ENCODE data around the gene MYH6. TPM values are rescaled to one million over a fixed set of nuclear protein-coding genes. Genes with fewer than 3 reads are reported as not detected.
A peak's percentile ranks its signal among the peaks of the same experiment; 100 is the strongest.

Gene MYH6
- total RNA-seq, 1 donor from 2014 or later = not detected

DNA sequence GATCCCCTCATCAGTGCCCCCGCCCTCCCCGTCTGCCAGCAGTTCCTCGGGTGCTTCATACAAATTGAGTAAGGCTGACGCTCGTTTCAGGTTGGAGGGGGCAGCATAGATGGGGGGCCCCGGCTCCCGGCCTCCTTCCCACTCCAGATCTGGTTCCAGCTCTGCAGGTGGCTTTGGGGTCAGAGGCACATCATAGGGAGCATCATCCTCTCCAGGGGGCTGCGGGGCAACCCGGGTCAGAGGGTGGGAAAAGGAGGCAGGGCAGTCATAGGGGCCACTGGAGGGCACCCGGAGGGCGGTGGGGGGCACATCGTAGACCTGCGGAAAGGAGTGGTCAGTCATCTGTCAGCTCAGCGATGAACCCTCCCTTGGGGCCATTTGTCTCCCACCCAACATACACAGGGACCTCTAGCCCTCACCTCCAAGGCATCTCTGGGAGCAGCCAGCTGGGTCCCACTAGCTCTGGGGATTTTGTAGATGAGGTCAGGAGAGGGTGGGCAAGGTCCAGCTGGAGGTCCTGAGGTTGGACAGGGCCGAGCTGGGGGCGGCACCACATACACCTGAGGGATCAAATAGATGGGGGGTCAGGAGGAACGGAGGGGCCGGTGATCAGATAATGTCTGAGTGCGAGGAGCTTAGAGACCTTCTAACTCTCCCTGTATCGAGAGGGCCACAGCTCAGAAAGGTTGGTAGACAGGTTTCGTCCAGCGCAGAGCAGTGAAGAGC, 48.2 kb downstream of the MYH6 start:
- no peaks in the 10 kb centered on the region for H3K9me3 Mint-ChIP-seq (ENCODE audit: unreplicated experiment)
- no peak overlapping the region for H3K27ac Mint-ChIP-seq (ENCODE audit: unreplicated experiment)
- H3K27me3 Mint-ChIP-seq (ENCODE audit: unreplicated experiment) = no peaks in the 10 kb centered on the region
- peaks cover 25% of the 10 kb centered on the region for H3K4me1 Mint-ChIP-seq (ENCODE audit: unreplicated experiment)
- H3K36me3 Mint-ChIP-seq (ENCODE audit: unreplicated experiment) = peaks cover 18% of the 10 kb centered on the region
- H3K4me3 Mint-ChIP-seq (ENCODE audit: unreplicated experiment) = no peak overlapping the region
- DNase-seq (ENCODE audit: extremely low spot score, unreplicated experiment) = no peak
- TF ChIP-seq, protein P1, sequence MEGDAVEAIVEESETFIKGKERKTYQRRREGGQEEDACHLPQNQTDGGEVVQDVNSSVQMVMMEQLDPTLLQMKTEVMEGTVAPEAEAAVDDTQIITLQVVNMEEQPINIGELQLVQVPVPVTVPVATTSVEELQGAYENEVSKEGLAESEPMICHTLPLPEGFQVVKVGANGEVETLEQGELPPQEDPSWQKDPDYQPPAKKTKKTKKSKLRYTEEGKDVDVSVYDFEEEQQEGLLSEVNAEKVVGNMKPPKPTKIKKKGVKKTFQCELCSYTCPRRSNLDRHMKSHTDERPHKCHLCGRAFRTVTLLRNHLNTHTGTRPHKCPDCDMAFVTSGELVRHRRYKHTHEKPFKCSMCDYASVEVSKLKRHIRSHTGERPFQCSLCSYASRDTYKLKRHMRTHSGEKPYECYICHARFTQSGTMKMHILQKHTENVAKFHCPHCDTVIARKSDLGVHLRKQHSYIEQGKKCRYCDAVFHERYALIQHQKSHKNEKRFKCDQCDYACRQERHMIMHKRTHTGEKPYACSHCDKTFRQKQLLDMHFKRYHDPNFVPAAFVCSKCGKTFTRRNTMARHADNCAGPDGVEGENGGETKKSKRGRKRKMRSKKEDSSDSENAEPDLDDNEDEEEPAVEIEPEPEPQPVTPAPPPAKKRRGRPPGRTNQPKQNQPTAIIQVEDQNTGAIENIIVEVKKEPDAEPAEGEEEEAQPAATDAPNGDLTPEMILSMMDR (IDR thresholded peaks at IDR 0.05) = no peak

DNA sequence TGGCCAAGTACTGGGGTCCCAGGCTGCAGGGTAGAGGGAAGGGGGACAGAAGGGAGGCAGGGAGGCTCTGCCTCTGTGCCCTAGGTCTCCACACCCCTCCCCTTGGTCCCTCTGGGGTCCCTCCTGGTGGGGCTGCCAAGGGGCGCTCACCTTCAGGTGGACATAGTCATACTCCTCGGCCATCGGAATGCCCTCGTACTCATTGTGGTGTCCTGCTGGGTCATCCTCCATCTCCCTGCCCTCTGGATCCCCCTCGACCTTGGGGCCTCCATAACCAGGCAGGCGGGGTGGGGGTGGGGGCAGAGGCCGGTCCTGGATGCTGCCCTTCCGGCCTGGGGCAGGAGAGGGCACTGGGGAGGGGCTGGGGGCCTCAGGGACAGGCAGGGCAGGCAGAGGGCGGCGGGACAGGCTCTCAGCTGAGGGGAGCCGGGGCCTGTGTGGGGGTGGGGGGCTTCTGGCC, 48.9 kb downstream of the MYH6 start:
- TF ChIP-seq, protein P1 (IDR thresholded peaks at IDR 0.05) = no peak
- Mint-ChIP-seq H3K4me3 (ENCODE audit: unreplicated experiment) (no peak overlapping the region), H3K27ac (ENCODE audit: unreplicated experiment) (no peak overlapping the region), H3K4me1 (ENCODE audit: unreplicated experiment) (peaks cover 18% of the 10 kb centered on the region), H3K36me3 (ENCODE audit: unreplicated experiment) (peaks cover 18% of the 10 kb centered on the region), H3K9me3 (ENCODE audit: unreplicated experiment) (no peaks in the 10 kb centered on the region), H3K27me3 (ENCODE audit: unreplicated experiment) (no peaks in the 10 kb centered on the region)
- DNase-seq (ENCODE audit: extremely low spot score, unreplicated experiment) = no peak

DNA sequence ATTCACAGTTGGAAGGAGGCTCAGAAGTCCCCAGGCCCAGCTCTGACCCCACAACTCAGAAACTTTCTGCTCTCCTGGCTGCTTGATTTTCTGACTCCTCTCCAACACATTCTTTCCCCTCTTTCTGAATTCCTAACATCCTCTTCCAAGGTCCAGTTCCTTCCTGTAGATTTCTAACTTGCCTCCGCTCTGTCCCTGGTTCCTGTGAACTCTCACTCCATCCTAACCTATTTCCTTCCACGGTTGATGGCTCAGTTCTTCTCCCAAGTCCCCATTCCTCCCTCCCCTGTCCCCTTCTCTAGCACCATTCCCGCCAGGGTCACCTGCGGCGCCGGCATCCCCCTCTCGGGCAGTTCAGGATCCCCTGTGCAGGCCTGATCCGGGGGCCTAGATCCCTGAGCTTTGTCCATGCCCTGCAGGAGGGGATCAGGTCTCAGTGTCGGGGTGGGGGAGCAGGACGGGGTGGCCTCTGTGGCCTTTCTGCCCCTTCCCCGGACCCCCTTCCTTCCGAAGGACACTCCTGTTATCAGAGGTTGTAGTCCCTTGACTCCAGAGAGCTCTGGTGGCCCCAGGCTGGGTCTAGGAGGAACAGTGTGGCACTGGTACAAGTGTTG, 49.4 kb downstream of the MYH6 start:
- H3K36me3 Mint-ChIP-seq (ENCODE audit: unreplicated experiment) = peaks cover 18% of the 10 kb centered on the region
- peak; percentile 83 for DNase-seq (ENCODE audit: extremely low spot score, unreplicated experiment)
- no peaks in the 10 kb centered on the region for H3K9me3 Mint-ChIP-seq (ENCODE audit: unreplicated experiment)
- H3K4me3 Mint-ChIP-seq (ENCODE audit: unreplicated experiment) = no peak overlapping the region
- peaks cover 13% of the 10 kb centered on the region for H3K4me1 Mint-ChIP-seq (ENCODE audit: unreplicated experiment)
- no peak overlapping the region for H3K27ac Mint-ChIP-seq (ENCODE audit: unreplicated experiment)
- H3K27me3 Mint-ChIP-seq (ENCODE audit: unreplicated experiment) = no peaks in the 10 kb centered on the region
- TF ChIP-seq, protein P1 (IDR thresholded peaks at IDR 0.05) = no peak

DNA sequence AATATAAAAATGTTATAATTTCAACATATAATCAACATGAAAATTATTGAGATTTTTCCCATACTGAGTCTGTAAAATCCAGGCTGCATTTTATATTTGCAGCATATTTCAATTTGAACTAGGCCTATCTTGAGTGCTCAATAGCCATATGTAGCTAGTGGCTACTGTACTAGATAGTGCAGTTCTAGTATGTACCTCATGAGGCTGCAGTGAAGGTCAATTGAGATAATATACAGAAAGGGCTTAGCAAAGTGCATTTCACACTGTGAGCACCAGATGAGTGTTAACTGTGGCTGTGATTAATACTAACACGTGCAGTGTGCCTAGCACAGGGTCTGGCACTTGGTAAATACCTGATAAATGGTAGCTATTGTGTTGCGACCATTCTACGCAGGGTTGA, 50.0 kb downstream of the MYH6 start:
- peaks cover 12% of the 10 kb centered on the region for H3K4me1 Mint-ChIP-seq (ENCODE audit: unreplicated experiment)
- peaks cover 18% of the 10 kb centered on the region for H3K36me3 Mint-ChIP-seq (ENCODE audit: unreplicated experiment)
- TF ChIP-seq, protein P1 (IDR thresholded peaks at IDR 0.05) = no peak
- H3K27me3 Mint-ChIP-seq (ENCODE audit: unreplicated experiment) = no peaks in the 10 kb centered on the region
- no peaks in the 10 kb centered on the region for H3K9me3 Mint-ChIP-seq (ENCODE audit: unreplicated experiment)
- no peak overlapping the region for H3K4me3 Mint-ChIP-seq (ENCODE audit: unreplicated experiment)
- peak; percentile 21 for DNase-seq (ENCODE audit: extremely low spot score, unreplicated experiment)
- no peak overlapping the region for H3K27ac Mint-ChIP-seq (ENCODE audit: unreplicated experiment)

DNA sequence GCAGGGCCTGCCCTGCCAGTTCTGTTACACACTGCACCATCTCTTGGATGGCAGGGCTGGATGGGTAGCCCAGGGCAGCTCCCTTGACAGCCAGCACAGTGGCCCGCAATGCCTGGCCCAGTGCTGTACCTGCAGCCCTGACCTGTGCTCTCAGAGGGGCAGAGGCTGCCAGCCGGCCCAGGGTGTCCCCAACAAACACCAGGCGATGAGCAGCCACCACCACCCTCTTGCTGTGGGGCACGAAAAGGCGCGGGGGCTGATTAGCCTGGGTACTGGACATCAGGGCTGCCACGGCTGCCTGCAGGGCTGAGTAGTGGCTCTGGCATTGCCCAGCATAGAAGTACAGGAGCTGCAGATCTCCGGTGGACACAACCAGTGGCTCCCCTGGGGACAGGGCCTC, 50.8 kb downstream of the MYH6 start:
- H3K9me3 Mint-ChIP-seq (ENCODE audit: unreplicated experiment) = no peaks in the 10 kb centered on the region
- peak; percentile 66 for DNase-seq (ENCODE audit: extremely low spot score, unreplicated experiment)
- H3K4me1 Mint-ChIP-seq (ENCODE audit: unreplicated experiment) = peaks cover 15% of the 10 kb centered on the region
- TF ChIP-seq, protein P1 (IDR thresholded peaks at IDR 0.05) = no peak
- H3K27me3 Mint-ChIP-seq (ENCODE audit: unreplicated experiment) = no peaks in the 10 kb centered on the region
- H3K4me3 Mint-ChIP-seq (ENCODE audit: unreplicated experiment) = no peak overlapping the region
- H3K27ac Mint-ChIP-seq (ENCODE audit: unreplicated experiment) = no peak overlapping the region
- peaks cover 18% of the 10 kb centered on the region for H3K36me3 Mint-ChIP-seq (ENCODE audit: unreplicated experiment)
